Measurements from ENCODE around the gene ADAMTS4. TPM values are rescaled to one million over a fixed set of nuclear protein-coding genes. Genes with fewer than 3 reads are reported as not detected.

The ADAMTS4 gene
- total and polyA plus RNA-seq, 2 experiments from 2014 or later: 7.2 to 9.8 TPM

DNA sequence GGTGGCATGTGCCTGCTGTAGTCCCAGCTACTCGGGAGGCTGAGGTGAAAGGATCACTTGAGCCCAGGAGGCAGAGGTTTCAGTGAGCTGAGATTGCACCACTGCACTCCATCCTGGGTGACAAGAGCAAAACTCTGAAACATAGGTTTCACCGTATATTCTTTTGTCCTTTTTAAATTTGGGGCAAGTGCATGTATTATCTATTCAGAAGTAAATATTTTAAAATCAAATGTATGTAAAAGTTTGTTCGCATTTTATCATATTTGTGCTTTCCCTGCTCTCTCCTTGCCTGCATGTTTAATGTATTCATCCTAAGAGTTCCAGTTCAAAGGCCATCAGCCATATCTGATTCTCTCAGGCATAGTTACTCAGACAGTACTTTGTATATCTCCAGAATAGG lies 53.0 kb downstream of the ADAMTS4 start:
- no peak for DNase-seq
- TF ChIP-seq EZH2 (IDR thresholded peaks at IDR 0.05; ENCODE audit: insufficient read depth, poor library complexity, severe bottlenecking) (no peak), EZH2phosphoT487 (IDR thresholded peaks at IDR 0.05; ENCODE audit: insufficient read depth, low read depth) (no peak)
- Histone ChIP-seq H3K4me1 (ENCODE audit: insufficient read depth) (no peaks in the 10 kb centered on the region), H3K9me2 (ENCODE audit: insufficient read depth) (no peaks in the 10 kb centered on the region), H2AFZ (no peak overlapping the region), H4K20me1 (ENCODE audit: insufficient read depth) (no peaks in the 10 kb centered on the region), H3K4me2 (ENCODE audit: unreplicated experiment) (no peak overlapping the region), H3K27me3 (replicated peaks; ENCODE audit: insufficient read depth) (no peaks in the 10 kb centered on the region), H3K27ac (no peak overlapping the region), H3K4me3 (no peak overlapping the region), H3K36me3 (ENCODE audit: low read depth) (no peaks in the 10 kb centered on the region), H3K9ac (no peak overlapping the region), H3F3A (ENCODE audit: insufficient read depth) (no peaks in the 10 kb centered on the region), H3K9me3 (ENCODE audit: low read depth) (no peaks in the 10 kb centered on the region), H3K79me2 (ENCODE audit: insufficient read depth) (no peaks in the 10 kb centered on the region)
- in situ Hi-C loops (cut with MboI): no loop called here
- 82 to 89% methylated on average over 3 of the region's 3 CpGs for WGBS, 2 experiments (ENCODE audit: low coverage in 1 of 2, low lambda C conversion rate in 2 of 2, missing lambda C conversion rate in 2 of 2)

DNA sequence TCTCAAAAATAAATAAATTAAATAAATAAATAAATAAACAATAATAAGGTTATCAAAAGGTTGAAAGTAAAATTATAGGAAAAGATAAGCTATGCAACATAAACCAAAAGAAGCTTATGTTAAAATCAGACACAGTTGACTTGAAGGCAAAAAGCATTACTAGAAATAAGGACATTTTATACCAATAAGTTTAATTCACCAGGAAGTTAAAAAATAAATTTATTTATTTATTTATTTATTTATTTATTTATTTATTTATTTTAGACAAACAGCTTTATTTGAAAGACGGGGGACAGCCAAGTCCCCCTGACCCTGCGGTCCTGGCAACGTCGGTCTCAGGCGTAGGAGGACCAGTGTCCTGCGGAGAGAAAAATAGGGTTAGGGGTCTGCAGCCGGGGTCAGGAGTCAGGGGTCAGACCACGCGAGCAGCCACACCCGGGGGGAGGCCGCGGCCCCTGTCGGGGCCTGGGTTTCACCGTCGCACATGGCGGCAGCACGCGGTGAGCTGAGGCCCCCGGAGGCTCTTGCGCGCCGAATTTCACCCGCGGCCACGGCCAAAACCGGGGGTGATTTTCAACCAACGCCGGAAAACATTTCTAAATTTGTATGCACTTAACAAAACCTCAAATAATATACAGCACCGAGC lies 58.0 kb downstream of the ADAMTS4 start:
- in situ Hi-C loops (cut with MboI): no loop called here

DNA sequence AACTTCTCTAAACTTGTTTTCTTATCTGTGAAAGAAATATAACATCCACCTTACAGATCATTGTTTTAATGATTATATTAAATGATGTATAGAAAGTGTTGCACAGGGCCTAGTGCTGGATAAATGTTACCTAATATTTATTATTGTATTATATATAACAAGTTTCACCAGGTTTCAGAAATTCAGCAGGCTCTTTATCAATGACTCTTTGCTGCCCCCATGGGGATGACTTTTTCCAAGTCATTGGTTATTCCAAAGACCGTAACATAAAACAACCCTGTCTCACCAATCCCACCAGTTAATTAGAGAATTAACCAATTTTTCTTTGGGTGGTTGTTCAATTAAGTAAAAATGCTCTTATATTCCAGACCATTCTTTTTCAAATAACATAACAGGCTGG lies 59.1 kb downstream of the ADAMTS4 start:
- in situ Hi-C loops (cut with MboI): no loop called here
- H3F3A ChIP-seq (ENCODE audit: insufficient read depth): 0 out of 2 replicates have a peak, but pooled peaks cover 13% of the 10 kb centered on the region
- H4K20me1 ChIP-seq (ENCODE audit: insufficient read depth): no peaks in the 10 kb centered on the region
- no peaks in the 10 kb centered on the region for H3K4me1 ChIP-seq (ENCODE audit: insufficient read depth)
- H3K9ac ChIP-seq: no peak overlapping the region
- H3K79me2 ChIP-seq (ENCODE audit: insufficient read depth): peaks cover 26% of the 10 kb centered on the region
- no peak overlapping the region for H3K4me3 ChIP-seq
- H3K9me2 ChIP-seq (ENCODE audit: insufficient read depth): no peaks in the 10 kb centered on the region
- H3K36me3 ChIP-seq (ENCODE audit: low read depth): no peaks in the 10 kb centered on the region
- no peak overlapping the region for H3K27ac ChIP-seq
- peak; percentile 70 for DNase-seq
- H3K4me2 ChIP-seq (ENCODE audit: unreplicated experiment): no peak overlapping the region
- no peaks in the 10 kb centered on the region for H3K27me3 ChIP-seq (replicated peaks; ENCODE audit: insufficient read depth)
- H3K9me3 ChIP-seq (ENCODE audit: low read depth): no peaks in the 10 kb centered on the region
- no peak overlapping the region for H2AFZ ChIP-seq
- WGBS, 2 experiments (ENCODE audit: low coverage in 1 of 2, low lambda C conversion rate in 2 of 2, missing lambda C conversion rate in 2 of 2): 43 to 50% methylated on average over 1 of the region's 1 CpG
- TF ChIP-seq EZH2 (IDR thresholded peaks at IDR 0.05; ENCODE audit: insufficient read depth, poor library complexity, severe bottlenecking) (no peak), EZH2phosphoT487 (IDR thresholded peaks at IDR 0.05; ENCODE audit: insufficient read depth, low read depth) (no peak)

More for the DNA sequence above, 58.0 kb downstream of the ADAMTS4 start:
- WGBS, 2 experiments (ENCODE audit: low coverage in 1 of 2, low lambda C conversion rate in 2 of 2, missing lambda C conversion rate in 2 of 2): 97% methylated on average over 27 to 29 of the region's 29 CpGs
- Histone ChIP-seq H4K20me1 (ENCODE audit: insufficient read depth) (no peaks in the 10 kb centered on the region), H3K4me2 (ENCODE audit: unreplicated experiment) (no peak overlapping the region), H3K4me1 (ENCODE audit: insufficient read depth) (no peaks in the 10 kb centered on the region), H3K79me2 (ENCODE audit: insufficient read depth) (peaks cover 15% of the 10 kb centered on the region), H3K9me2 (ENCODE audit: insufficient read depth) (no peaks in the 10 kb centered on the region), H3K36me3 (ENCODE audit: low read depth) (no peaks in the 10 kb centered on the region), H3K9me3 (ENCODE audit: low read depth) (no peaks in the 10 kb centered on the region), H2AFZ (no peak overlapping the region), H3K4me3 (no peak overlapping the region), H3F3A (ENCODE audit: insufficient read depth) (0 out of 2 replicates have a peak, but pooled peaks cover 13% of the 10 kb centered on the region), H3K27me3 (replicated peaks; ENCODE audit: insufficient read depth) (no peaks in the 10 kb centered on the region), H3K9ac (no peak overlapping the region), H3K27ac (no peak overlapping the region)
- TF ChIP-seq EZH2phosphoT487 (IDR thresholded peaks at IDR 0.05; ENCODE audit: insufficient read depth, low read depth) (no peak), EZH2 (IDR thresholded peaks at IDR 0.05; ENCODE audit: insufficient read depth, poor library complexity, severe bottlenecking) (no peak)
- DNase-seq: no peak

DNA sequence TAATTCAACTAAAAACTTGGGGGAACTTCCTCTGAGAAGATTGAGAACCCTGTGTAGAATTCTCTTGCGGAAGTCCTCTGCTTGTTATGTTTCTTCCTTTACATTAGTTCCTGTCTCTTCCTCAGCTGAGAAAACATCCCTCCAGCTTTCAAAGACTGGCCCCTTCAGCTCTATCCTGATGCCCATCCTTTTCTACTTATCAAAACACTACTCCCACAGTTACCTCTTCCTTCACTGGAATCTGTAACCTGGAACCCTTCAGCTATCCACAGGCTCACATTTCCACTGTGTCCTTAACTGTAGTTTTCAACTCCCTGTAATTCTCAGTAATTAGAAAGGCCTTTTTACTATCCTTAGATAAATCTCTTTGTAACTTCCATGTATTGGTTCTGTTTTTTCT lies 60.4 kb downstream of the ADAMTS4 start:
- no peaks in the 10 kb centered on the region for H3K9me2 ChIP-seq (ENCODE audit: insufficient read depth)
- no peak for DNase-seq
- TF ChIP-seq EZH2phosphoT487 (IDR thresholded peaks at IDR 0.05; ENCODE audit: insufficient read depth, low read depth) (no peak), EZH2 (IDR thresholded peaks at IDR 0.05; ENCODE audit: insufficient read depth, poor library complexity, severe bottlenecking) (no peak)
- no peak overlapping the region for H3K4me2 ChIP-seq (ENCODE audit: unreplicated experiment)
- H3K27ac ChIP-seq: no peak overlapping the region
- no peak overlapping the region for H3K4me3 ChIP-seq
- peaks cover 20% of the 10 kb centered on the region for H3F3A ChIP-seq (ENCODE audit: insufficient read depth)
- no peaks in the 10 kb centered on the region for H3K9me3 ChIP-seq (ENCODE audit: low read depth)
- H3K79me2 ChIP-seq (ENCODE audit: insufficient read depth): peaks cover 39% of the 10 kb centered on the region
- H3K9ac ChIP-seq: no peak overlapping the region
- no peaks in the 10 kb centered on the region for H3K27me3 ChIP-seq (replicated peaks; ENCODE audit: insufficient read depth)
- in situ Hi-C loops (cut with MboI): no loop called here
- 100% methylated on average over 1 of the region's 1 CpG for WGBS, 2 experiments (ENCODE audit: low coverage in 1 of 2, low lambda C conversion rate in 2 of 2, missing lambda C conversion rate in 2 of 2)
- H3K36me3 ChIP-seq (ENCODE audit: low read depth): no peaks in the 10 kb centered on the region
- peaks cover 11% of the 10 kb centered on the region; the same call in 1 of the 2 replicates for H3K4me1 ChIP-seq (ENCODE audit: insufficient read depth)
- H2AFZ ChIP-seq: no peak overlapping the region
- H4K20me1 ChIP-seq (ENCODE audit: insufficient read depth): no peaks in the 10 kb centered on the region

Measured in GM23248 (cell line).